GM19372 (cell line): ENCODE measurements around the gene BCL2L11.

ENCODE experiments used
- ATAC-seq: cut with Tn5 transposase; IDR thresholded peaks from one replicate; pipeline ENCODE4 v1.9.1; 2021; ENCODE audit warnings: mild to moderate bottlenecking, low read depth, moderate library complexity; ENCODE audit not compliant: unreplicated experiment

Gene BCL2L11

DNA sequence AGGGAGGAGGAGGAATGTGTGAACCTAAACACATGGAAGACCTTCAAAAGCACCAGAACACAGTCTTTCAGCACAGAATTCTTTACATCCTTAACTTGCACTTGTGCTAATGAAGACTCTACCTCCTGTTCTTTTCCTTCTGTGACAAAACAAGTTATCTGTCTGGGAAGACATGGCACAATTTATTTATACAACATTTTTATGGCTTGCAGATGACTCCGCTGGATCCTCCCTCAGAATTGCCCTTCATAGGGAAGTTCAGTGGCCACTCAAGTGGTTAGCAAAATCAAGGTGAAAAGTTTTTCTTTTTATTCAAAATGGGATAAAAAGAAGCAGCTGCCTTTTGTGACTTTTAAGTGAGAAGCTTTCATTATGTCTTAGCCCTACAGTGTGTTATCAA, 21.4 kb downstream of the BCL2L11 start:
- no peak for ATAC-seq

DNA sequence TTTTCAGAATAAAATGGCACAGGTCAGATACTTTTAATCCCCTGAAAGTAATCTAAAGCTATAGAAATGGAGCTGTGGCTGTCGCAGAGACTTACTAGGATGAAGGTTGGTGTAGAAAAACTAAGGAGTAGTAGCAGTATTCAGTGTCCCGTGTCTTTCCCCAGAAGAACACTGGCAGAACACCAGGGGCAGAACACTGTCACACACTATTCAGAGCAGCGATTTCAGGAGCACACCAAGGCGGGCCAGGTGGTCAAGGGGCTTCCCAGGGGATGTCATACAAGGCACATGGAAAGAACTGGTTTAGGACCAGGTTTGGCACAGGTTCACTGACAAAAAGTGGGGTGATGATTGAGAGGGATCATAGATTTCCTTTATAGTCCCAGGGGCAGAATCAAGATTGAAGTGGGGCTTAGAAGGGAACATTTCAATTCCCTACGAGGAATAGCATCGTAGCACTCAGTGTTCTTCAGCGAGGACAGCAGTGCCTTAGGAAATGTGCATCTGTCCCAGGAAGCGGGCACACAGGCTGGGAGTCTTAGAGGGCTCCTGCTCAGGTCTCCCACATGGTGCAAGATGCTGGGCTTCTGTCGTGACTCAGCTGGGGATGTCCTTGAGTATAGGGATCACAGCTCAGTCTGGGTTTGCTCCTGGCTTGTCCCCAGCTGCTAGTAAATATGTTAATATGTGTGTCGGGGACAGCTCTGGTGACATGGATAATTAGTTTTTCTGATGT, 22.6 kb downstream of the BCL2L11 start:
- ATAC-seq, result no peak

DNA sequence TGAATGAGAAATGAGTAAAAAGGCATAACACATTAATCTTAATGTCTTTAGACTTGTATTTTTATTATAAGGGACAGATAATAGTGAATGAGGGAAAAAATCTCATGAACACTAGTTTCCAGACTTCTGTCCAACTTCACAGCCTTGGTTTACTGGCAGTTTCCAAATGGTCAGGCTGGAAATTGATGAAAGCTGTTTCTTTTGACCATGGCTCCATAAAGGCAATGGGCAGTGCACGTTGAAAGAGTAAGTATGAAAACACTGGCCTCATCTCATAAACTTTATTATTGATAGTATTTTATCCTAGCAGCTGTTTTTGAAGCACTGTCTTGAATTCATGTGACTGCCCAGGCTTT, 23.1 kb downstream of the BCL2L11 start:
- ATAC-seq, result no peak

DNA sequence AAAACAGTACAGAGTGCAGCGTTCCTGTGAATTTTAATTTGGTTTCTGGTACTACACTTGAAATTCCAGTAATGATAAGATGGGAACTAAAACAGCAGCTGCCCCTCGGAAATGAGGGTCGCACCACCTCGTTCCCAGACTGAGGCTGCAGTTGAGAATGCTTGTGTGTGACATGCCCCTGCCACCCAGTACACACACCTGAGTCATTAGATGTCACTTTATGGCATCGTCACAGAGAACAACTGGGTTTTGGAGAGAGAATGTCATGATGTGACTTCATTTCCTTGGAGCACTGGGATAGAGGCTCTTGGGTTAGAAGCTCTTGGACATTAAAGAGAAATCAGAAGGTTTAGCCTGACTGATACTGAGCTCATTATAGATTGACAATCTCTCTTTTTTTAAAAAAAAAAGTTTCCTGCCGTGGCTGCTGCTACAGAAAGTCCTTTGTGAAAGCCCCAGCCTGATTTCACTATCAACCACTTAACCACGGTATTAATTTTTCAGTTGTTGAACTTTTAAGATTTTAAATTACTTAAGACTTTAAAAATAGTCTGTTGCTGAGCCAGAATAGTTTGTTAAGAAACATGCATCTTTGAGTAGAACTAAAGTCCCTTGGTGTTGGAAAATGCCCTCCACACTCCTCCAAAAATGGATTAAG, 24.5 kb downstream of the BCL2L11 start:
- ATAC-seq, result no peak

DNA sequence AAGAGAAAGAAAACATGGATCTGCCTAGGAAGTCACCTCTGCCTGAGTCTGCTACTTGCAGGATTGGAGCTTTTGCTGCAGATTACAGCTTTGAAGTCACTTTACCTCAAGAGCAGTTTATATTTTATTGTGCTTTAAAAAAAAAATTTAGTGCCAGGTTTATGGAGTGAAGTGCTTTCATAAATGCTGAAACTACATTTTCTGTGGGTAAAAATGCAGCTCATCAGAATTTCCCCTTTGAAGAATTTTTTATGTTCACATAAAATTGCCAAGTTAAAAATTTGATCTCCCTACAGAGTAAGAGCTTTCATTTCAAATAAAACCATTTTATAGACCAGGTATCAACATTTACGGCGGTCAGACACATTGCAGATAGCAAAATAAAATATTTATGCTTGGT, 25.2 kb downstream of the BCL2L11 start:
- no peak for ATAC-seq

DNA sequence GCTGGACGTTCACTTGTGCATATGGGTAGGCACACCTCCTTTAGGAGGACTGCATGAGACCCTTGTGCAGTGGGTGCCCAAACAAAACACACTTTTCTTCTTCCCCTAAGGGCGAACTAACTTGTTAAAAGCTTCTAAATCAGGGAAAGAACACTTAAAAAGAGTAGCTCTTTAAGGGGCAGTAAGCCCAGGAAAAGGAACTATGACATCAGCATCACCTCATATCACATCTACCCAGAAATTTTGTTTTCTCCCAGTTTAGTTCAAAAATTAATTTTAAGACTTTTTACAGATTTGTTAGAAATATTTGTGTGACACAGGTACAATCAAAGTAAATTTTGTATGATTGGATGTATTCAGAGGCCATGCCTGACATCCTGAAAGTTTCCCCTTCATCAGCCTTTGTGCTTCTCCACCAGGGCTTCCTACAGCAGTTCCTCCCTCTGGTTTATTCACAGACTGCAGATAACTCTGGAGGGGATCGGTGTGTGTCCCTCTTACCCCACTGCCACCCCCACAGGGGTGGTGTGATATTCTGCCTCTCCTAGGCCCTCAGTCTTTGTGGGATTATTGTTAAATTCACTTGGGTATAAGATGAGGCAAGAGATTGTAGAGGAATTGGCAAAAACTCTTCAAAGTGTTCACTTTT, 27.6 kb downstream of the BCL2L11 start:
- no peak for ATAC-seq

DNA sequence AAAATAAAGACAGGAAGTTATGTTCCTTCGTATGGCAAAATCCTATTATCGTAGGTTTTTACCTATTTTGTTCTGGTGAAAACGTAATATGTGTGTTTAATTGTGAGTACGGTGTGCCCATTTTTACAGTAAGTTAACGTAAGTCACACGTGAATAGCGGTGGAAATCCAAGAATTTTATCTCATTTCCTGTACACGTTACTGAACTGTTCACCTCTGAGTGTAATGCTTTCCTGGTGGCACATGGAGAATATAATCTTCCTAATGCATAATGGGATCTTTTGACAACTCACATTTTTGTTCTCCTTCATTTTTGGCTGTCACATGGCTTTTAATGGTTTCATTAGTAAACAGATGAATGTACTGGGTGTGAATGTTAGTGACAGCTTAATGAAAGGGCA, 28.2 kb downstream of the BCL2L11 start:
- no peak for ATAC-seq

DNA sequence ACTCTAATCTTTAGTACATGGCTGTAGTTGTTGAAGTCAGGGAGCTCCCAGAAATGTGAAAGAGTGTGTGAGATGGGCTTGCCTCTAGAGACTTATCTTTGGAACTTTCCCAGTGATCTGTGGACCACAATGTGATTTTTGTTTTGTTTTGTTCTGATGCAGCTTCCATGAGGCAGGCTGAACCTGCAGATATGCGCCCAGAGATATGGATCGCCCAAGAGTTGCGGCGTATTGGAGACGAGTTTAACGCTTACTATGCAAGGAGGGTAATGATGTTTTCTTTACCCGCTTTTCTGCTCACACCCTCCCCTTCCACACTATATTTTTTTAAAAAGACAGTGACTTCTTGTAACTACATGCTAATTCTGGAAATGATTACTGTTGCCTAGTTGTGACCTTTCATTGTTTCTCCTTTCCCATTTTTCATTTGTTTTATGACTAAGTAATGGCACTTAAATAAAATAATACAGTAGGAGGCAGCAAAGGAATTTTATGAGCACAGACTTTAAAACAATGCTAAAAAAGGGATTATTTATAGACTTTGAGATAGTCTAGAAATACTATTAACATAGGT, 29.3 kb downstream of the BCL2L11 start:
- ATAC-seq, result no peak

DNA sequence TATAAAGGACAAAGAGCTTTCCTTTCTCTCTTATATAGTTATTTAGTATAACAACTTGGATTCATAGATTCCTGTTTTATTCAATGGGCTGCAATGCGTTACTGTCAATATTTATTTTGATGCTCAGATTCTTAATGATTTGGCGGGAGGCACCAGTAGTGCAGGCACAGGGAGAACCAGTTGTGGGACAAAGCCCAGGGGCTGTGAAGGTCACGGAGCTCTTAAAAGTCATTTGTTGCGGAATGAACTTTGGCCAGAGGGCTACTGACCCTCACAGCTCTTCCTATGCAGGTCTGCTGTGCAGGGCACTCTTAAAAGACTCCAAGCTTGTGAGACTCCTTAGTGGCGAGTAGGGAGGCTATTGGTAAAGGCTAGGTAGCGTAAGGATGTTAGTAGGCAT, 34.0 kb downstream of the BCL2L11 start:
- ATAC-seq, result no peak

DNA sequence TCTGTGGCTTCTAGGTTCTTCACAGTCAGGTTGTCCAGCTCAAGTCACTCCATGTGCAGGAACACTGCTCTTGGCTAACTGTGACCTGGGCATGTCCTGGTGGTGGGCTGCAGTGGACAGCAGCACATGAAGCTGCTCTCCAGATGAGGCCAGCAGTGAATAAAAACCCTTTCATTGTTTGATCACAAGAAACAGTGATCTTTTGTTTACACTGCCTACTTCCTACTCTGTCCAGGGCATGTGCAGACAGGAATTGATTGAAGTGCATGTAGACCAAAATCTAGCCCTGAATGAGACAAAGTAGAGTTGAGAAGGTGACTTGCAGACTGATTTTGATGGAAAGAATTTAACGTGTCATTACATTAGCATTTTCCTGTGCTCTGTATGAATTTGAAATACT, 34.9 kb downstream of the BCL2L11 start:
- no peak for ATAC-seq

DNA sequence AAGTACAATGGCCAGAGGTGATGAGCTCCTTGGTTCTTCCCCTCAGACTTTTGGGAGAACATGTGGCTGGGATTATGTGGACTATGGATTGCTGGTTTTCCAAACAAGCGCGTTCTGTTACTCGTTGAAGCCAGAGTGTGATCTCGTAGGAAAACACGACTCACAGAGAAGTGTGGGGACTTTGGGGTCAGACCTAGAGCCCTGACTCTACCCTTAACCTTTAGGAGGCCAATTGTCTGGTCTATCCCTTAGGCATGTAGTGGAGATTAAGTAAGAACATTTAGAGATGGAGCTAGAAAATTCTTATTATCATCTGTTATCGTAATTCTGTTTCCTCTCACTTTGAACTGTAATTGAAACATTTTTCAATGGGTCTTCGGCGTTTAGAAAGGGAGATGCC, 35.8 kb downstream of the BCL2L11 start:
- ATAC-seq, result no peak

DNA sequence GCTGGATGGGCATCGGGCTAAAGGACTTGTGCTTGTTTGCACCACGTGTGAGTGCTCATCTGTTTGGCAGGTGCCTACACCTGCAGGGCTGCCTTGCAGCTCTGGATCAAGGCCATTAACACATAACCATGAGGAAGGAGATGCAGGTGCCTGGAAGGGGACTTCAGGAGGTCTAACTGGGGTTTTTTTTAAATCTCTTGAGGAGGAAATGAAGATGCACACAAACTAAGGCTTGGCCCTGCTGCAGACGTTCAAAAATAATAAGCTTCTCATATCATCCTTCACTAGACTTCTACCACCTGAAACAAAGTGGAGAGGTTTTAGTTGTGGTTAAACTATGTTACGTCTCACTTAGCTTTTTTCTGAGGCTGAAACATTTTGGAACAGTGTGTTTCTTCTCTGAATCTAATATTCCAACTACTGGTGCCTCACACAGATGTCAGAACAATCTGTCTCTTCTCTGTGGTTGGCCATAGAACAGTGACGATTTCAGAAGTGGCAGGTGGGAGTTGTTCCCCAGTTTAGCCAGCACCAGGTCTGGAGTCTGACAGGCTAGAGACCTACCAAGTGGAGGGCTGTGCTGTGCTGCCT, 36.5 kb downstream of the BCL2L11 start:
- ATAC-seq, result no peak

DNA sequence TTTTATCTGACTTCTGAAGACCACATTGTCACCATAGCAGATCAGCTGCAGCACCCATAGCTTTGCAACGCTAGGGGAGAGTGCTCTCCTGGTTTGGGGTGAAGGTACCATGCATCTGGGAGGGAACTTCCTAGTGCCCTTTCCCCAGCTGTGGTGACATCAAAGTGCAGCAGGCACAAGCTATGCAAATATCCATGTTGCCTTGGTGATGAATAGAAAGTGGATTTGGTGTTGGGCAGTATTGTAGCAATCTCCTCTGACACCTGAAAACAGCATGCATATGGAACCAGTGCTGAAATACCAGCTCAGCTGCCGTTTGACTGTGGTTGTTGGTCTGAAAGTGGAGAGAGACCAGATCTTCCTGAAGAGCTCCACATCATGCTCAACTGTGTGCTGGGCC, 37.1 kb downstream of the BCL2L11 start:
- no peak for ATAC-seq

DNA sequence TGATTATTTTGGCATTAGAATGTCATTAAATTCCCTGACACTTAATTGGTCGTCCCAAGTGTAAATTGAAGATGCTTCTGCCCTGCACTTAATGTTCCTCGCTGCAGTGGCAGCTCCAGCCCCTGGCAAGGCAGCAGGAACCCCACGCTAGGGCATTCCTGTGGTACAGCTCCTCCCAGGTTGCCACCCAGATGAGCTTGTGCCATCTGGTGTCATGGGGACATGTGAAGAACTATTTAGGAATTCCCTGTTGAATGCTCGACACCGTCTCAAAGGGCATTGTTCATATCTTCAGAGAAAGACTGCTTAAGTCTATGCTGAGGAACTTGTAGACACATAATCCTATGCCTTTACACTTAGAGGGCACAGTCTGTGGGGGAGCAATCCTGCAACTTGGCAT, 38.9 kb downstream of the BCL2L11 start:
- no peak for ATAC-seq

DNA sequence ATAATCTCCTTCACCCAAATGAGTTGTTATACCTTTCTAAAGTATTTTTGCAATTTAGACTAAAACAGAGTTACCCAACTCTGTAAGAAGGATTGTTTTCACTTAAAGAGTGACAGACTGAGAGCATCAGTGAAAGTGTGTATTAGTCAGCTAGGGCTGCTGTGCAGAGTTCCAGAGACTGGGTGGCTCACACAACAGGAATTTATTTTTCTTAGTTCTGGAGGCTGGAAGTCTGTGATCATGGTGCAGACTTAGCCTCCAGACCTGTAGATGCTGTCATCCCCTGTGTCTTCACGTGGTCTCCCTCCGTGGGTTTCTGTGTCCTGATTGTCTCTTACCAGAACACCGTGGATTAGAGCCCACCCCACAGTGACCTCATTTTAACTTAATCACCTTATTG, 40.0 kb downstream of the BCL2L11 start:
- no peak for ATAC-seq

DNA sequence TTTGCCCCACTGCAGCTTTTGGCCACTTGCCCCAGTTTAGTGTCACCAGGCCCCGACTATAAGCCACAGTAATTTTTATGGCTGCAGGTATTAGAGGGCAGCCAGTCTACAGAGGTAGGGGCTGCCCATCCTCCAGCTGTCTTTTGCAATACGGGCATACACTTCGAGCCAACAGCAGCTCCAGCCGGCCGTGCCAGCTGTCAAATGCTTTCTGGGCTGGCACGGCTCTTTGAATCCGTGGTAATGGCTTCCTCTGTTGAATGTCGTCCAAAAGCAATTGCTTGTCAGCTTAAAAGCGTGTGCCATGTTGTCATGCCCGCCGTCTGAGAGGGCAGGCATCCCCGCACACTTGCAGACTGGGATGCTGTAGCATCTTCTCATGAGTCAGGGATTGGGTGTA, 41.3 kb downstream of the BCL2L11 start:
- ATAC-seq, result no peak

DNA sequence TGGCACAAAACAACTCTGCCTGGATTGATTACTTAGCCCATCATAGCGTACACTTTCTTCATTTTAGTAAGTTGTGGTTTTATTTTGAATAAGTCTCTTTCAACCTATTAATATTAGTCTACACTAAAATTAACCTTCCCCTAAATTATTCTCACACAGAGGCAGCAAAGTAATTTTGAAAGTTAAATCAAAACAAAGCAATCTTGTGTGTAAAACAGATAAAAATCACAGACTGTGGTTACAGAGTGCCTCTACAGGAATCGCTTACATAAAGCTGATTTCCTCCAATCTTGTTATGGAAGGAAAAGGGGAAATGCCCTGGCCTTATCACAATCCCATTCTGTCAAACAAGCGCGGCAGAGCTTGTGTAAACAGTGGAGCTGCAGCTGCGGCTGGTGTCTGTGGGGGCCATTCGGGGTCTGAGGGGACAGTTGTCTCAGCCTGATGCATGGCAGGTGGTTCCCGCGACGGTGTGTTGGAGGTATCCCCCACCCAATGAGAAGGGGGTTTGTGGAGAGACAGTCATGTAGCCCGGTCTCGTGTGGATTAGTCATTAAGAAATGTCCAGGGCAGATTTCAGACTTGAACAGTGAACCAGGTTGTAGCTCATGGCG, 42.1 kb downstream of the BCL2L11 start:
- no peak for ATAC-seq

DNA sequence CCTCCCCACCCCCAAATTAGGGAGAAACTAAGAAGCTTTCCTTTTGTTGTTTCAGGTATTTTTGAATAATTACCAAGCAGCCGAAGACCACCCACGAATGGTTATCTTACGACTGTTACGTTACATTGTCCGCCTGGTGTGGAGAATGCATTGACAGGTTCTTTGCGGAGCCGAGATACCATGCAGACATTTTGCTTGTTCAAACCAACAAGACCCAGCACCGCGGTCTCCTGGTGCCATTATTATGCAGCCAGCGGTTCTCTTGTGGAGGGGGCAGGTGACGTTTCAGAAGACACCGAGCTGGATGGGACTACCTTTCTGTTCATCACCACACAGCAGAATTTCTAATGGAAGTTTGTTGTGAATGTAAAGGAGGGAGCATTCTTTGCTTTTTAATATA, 43.4 kb downstream of the BCL2L11 start:
- no peak for ATAC-seq

DNA sequence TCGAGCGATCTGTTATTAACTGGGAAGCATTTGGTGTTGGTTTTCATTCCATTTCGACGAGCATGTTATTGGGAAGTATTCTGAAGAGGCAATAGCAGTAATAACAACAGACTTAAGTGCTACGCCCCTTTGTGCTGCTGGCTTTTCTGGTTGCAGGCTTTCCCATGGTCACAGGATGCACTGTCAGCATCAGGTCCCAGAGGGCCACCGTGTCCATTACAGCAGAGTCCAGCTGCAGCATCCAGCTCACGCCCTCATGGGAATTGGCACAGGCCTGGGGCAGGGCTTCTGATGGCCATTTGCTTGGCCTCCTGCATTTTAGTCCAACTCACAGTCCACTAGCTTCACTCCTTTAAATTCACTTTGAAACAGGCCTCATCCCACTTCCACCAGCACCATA, 44.4 kb downstream of the BCL2L11 start:
- ATAC-seq, result no peak

DNA sequence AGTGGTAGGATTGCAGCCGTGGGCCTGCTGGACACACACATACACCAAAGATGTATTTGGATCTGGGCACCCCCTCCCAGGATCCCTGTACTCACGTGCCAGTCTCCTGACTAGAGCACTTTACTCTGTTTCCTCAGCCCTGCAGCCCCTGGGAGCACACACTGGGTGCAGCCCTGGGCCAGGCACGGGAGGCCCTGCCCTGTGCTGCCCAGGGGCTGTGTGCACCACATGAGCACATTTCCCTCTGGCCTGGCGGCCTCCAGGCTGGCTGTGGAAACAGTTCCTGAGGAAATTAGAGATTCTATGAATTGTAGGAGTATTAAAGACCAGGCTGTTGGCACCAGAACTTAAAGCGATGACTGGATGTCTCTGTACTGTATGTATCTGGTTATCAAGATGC, 45.4 kb downstream of the BCL2L11 start:
- no peak for ATAC-seq
